GM12801 (cell line): ENCODE results near the gene GDF9.

Source experiments
- CTCF ChIP-seq: IDR thresholded peaks from one replicate; pipeline ENCODE4 v1.5.1; 2011; ENCODE audit warnings: control low read depth; ENCODE audit not compliant: insufficient read length; ENCODE audit errors: extremely low read depth

Gene GDF9

GRCh38 chr5:132822650-132823480 lies 43.4 kb downstream of the GDF9 start:
- TF ChIP-seq CTCF: no peak

- TF ChIP-seq CTCF: no peak
These were observed 44.5 kb downstream of the GDF9 start for GRCh38 chr5:132821791-132822190.

- TF ChIP-seq CTCF: no peak
These were observed 44.9 kb downstream of the GDF9 start for GRCh38 chr5:132821350-132821749.

GRCh38 chr5:132820162-132820754 lies 46.0 kb downstream of the GDF9 start:
- TF ChIP-seq CTCF: no peak

- TF ChIP-seq CTCF: no peak
These were observed 46.8 kb downstream of the GDF9 start for GRCh38 chr5:132819468-132819867.

GRCh38 chr5:132817011-132817410 lies 49.3 kb downstream of the GDF9 start:
- TF ChIP-seq CTCF: no peak

- TF ChIP-seq CTCF: no peak
These were observed 49.7 kb downstream of the GDF9 start for GRCh38 chr5:132816554-132816953.
